GM21360 (cell line): Measurements from ENCODE around the gene ANKRD23.
"Not testable (repeated sequence)": the region's sequence is repeated elsewhere in the genome, so short reads cannot be mapped to it uniquely, and the experiment has no call there.

Experiments
- ATAC-seq: cut with Tn5 transposase; IDR thresholded peaks from one replicate; pipeline ENCODE4 v1.9.1; 2021; ENCODE audit warnings: mild to moderate bottlenecking, moderate library complexity; ENCODE audit not compliant: unreplicated experiment

ANKRD23 gene

DNA sequence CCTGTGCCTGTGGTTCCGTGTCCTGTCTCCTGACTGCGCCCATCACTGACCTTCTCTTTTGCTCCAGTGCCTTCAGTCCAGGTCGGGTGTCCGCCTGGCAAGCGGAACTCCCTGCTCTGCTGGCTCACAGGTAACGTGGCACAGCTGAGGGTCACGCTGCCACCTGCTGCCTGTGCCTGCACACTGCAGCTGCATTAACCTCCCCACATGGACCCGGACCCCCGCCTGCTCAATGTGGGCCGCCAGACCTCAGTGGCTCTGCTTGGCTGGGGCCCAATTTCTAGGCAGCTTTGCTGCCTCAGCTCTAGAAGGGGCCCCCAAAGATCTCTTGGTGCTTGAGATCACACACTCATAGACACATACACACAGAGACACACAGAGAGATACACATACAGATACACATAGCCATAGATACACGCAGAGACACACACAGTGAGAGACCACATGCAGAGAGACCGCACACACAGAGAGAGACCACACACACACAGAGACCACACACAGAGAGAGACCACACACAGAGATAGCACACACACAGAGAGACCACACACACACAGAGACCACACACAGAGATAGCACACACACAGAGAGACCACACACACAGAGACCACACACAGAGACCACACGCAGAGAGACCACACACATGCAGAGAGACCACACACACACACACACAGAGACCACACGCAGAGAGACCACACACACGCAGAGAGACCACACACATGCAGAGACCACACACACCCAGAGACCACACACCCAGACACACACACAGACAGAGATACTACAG, 42.6 kb downstream of the ANKRD23 start:
- ATAC-seq, result no peak

DNA sequence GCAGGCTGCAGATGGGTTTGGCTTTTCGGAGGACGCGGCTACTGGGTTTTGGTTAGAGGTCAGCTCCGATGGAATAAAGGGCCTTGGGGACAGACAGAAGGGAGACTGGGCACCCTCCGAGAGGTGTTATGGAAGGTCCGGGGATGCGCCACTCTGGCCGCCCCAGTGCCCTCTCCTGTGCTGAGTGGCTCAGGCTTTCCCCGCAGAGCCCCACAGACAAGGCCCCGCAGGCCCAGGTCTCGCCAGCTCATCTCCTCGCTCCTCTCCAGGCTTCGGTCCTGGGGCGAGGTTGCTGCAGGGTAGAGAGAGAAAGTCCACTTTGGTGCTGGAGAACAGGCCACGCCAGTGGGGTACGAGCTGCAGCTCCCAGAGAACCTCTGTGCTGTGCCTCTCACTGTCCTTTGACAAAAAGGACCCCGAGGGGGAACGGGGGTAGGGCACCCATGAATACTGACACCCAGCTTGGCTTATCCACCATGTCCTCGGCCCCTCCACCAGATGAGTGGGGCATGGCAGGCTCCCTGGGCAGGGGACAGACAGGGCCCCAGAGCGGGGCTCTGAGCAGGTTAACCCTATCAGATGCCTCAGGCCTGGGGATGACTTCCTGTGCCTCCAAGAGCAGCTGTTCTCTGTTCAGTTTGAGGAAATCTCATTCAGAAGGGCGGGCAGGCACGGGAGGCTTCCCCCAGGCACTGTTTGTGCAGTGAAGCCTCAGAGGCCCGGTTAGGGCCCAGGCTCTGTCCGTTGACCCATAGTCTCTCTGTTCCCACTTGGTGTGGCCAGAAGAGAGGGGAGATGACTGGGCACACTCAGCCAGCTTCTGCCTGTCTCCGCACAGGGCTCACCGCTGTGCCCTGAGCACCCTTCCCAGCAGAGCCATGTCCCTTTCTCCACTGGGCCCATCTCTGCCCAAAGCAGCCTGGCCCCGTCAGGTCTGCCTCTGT, 43.5 kb downstream of the ANKRD23 start:
- ATAC-seq, result no peak

- ATAC-seq, result no peak
Measured at GRCh38 chr2:96799623-96799935, 44.2 kb downstream of the ANKRD23 start.

DNA sequence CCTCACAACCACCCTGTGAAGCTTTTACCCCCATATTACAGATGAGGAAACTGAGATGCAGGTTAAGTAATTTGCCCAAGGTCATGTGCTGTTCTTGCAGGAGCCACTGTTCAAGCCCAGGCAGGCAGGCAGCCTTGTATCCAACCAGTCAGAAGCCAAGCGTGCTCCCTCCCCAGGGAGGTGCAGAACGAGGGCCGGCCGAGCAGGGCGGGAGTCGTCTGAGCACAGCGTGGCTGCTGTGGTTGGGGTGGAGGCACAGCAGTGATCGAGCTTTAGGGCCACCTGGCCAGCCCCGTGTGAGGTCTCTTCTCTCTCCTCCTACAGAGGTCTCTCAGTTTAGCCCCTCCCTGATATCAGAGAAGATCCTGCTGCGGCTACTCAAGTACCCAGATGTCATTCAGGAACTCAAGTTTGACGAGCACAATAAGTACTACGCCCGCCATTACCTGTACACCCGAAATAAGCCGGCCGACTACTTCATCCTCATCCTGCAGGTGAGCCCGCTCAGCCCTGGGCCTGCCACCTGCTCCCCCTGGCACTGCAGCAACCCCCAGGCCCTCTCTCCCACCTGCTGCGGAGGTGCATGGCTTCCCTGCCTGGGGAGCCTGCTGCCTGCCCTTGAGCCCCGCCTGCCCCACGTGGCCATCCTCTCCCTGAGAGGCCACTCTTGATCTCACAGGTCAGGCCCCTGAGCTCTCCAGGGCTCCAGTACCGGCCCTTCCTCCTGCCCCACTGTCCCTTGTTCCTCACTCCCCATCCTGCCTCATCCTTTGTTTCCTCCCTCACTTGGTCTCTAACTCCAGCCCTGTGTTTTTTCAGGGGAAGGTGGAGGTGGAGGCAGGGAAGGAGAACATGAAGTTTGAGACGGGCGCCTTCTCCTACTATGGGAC, 44.8 kb downstream of the ANKRD23 start:
- ATAC-seq, result no peak

GRCh38 chr2:96797066-96797625, 46.7 kb downstream of the ANKRD23 start:
- ATAC-seq, result no peak

- ATAC-seq, result not testable (repeated sequence)
Measured at GRCh38 chr2:96796497-96796896, 47.3 kb downstream of the ANKRD23 start.

- no peak for ATAC-seq
Measured at GRCh38 chr2:96795076-96795475, 48.7 kb downstream of the ANKRD23 start.

DNA sequence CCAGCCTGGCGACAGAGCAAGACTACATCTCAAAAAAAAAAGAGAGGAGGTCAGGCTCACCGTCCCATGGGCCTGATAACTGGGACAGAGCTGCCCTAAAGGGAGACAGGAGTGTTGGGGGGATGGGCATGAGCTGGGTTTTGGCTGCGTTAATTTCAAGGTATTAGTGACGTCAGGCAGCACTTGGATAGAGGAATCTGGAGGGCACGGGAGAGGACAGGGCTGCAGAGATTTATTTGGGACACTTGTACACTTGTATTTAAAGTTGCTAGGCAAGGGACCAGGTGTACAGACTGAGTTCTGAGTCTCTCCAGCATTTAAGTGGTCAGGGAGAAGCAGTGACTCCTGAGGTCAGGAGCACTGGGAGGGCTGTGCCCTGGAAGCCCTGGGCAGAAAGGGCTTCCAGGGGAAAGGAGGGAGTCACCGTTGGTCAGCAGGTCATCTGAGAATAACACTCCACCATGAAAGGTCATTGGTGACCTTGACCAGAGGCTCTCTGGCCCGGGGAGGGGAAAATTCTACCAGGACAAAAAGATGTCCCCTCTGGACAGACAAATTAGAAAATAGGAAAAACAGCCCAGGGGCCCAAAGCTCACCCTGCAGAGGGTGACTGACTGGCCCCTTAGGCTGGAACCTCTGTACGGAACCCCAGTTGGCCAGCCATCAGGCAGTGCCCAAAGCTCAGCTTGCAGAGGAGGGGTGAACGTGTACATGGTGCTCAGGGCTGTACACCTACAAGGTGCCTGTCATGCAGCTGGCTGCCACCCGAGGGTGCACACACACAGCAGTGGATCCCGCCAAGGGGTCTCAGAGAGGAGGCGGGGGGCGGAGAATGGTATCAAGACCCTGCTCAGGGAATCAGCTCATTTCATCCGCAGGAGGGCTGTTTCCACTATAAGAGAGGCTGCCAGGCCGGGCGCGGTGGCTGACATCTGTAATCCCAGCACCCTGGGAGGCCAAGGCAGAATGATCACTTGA, 50.8 kb downstream of the ANKRD23 start:
- ATAC-seq, result no peak

- ATAC-seq, result no peak
Measured at GRCh38 chr2:96789245-96789617, 54.6 kb downstream of the ANKRD23 start.

- ATAC-seq, result no peak
Measured at GRCh38 chr2:96788442-96789244, 55.2 kb downstream of the ANKRD23 start.
